CD4-positive, alpha-beta T cell treated with Interleukin-17A for 4 hours (primary cell): ENCODE data around the gene KCNQ1.

ENCODE experiments used
- DNase-seq: peaks from one replicate; pipeline ENCODE4 v3.0.0-alpha.2; 2020; ENCODE audit warnings: mixed read lengths

KCNQ1 gene

DNA sequence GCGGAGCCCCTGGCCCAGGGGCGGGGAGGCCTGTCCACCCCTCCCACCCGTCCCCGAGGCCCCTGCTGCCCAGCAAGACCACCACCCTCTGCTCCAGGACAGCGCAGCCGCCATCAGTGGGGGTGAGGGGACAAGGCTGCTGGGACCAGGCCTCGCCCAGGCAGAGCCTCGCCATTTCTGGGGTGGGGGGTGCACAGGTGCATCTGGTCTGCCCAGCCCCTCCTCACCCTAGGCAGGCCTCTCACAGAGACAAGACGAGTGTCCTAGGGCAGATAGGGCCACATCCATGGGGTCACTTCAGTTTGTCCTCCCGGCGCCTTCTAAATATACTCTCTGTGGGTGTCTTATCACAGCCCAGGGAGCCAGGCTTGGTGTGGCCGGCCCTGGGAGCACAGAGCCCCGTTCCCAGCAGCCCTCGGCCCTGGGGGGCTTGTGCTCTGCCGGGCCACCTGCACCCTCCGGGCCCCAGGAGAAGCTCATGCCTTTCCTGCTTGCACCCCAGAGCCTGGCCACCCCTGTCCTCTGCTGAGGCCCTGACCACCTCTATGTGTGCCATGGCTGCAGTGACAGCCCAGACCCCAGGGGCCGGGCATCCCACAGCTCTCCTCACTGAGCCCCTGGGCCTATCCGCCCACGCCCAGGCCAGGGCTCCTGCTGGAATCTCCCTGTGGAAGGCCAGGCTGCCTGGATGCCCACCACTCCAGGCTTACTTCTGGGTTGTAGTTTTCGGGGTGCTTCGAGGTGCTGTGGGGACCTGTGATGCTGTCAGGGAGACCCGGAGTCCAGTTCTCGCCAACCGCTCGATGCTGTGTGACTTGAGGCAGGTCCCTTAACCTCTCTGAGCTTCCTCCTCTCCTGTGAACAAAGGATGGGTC lies 70.8 kb downstream of the KCNQ1 start:
- DNase-seq, result no peak

DNA sequence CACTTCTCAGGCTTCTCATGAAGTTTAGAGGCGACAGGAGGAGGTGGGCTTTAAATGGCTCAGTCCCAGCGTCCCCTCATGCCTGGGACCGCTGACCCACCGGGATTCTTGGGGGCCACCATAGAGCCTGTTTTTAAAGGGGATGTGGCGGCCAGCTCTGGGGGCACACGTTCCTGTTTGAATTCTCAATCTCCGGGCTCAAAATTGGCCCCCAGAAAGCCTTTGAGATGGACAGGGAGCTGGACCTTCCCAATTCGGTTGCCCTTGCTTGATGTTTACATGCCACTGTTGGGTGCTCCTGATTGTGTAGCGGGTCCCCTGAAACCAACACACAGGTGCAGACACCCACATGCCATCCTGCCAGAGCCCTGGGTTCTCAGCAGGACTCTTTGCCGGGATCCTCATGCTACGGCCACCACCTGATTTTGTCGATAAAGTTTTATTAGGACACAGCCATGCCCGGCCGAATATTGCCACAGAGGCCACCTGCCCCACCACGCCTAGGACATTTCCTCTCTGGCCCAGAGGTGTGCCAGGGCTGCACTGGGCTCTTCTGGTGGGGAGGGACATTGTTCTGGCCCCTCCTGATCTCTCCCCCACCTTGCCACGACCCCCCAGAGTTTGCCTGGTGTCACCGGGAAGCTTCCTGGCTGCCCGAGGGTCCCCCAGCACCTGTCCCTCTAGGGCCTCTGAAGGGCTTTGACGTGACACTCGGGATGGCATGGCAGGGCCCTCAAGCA lies 71.6 kb downstream of the KCNQ1 start:
- no peak for DNase-seq

DNA sequence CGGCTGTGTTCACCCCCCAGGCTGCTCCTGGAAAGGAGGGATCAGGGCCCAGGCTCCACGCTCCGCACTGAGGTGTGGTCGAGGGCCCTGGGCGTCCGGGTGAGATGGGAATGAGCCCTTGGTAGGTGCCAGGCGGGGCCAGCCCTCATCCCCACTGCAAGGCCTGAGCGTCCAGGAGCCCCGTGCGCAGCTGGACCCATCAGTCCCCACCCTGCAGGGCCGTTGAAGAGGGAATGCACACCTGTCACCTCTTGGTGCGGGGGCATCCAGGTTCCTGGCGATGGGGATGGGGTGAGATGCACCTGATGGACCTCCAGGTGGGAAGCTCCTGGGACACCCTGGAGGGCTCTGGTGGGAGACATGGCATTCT lies 72.2 kb downstream of the KCNQ1 start:
- DNase-seq, result no peak

DNA sequence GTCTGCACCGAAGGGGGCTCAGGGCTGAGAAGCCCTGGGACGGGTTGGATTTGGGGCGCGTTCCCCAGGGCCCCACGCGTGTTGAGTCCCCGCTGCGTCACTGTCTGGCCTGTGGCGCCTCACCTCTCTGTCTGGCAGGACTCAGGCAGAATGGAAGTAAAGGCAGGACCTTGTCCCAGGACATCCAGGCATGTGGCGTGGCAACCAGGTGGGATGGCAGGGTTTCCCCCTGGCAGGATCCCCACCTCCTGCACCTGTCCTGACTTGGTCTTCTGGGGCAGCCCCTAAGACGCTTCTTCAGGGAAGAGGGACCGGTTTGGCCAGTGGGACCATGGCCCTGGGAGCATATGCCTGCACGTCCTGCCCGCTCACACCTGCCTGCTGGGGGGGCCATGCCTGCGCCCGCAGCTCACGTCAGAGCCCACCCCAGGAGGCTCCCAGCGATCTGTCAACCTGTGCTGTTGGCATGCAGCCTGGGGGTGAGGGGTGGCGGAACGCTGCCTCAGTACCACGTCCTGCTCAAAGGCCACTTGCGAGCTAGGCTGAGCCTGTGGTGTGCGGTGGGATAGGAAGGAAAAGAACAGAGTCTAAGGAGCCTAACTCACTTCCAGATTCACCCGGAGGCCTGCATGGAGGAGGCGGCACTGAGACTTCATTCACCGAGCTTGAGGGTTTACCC lies 72.7 kb downstream of the KCNQ1 start:
- no peak for DNase-seq

DNA sequence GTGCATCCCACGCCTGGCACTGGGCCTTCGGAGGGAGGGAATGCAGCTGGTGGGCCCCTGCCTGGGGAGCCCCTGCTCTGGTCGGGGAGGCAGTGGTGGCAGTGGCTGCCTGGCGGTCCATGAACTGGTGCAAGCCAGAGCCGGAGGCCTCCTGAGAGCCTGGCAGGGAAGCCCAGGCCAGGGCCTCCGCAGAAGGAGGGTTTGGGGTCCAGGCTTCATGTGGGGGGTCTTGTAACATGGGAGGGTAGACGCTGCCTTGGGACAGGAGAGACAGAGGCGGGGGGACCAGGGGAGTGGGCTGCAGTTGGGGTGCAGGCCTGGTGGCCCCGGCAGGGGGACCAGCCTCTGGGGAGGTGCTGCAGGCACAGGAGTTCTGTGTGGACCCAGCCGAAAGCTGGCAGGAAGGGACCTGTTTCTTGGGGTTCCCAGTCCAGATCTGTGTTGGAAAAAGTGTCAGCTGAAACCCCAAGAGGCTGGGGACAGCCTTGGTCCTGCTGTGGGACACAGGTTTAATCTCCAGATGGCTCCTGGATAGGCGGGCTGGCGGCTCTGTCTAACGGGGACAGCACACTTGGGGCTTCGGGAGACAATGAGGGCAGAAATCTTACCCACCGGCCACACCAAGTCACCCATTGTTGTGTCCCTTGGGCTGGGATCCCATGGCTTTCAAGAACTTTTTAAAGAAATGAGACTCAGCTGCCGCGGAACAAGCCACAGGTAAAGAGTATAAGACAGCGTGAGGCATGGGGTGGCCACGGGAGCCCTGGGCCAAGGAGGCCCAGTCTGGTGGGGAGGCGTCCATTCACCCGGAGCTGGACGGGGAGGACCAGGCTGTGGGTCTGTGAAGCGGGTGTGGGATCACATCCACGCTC lies 73.5 kb downstream of the KCNQ1 start:
- DNase-seq, result no peak

DNA sequence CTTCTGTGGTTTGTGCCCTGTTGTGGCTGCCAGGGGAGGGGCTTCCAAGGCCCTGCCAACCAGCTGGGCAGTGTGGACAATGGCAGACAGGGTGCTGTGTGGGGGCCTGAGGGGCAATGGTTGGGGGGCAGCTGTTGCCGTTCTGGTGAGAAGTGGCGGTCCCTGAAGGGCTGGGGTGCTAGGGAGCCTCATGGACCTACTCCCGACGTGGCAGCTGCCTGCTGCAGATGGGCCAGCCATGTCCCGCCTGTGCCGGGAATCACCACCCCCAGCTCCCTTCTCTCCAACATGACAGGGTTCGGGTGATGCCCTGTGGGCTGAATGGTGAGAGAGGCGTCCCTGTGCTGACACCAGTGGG lies 74.2 kb downstream of the KCNQ1 start:
- no peak for DNase-seq

DNA sequence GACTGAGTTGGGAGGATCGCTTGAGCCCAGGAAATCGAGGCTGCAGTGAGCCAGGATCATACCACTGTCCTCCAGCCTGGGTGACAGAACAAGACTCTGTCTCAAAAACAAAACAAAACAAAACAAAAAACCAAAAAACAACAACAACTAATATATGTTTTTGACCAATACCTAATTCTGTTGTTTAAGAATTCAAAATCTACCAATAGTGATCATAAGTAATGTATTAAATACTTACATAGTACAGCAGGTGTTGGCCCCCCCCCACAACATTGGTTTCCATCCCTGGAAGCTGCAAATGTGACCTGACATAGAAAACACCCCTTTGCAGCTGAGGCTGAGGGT lies 74.7 kb downstream of the KCNQ1 start:
- DNase-seq, result no peak

DNA sequence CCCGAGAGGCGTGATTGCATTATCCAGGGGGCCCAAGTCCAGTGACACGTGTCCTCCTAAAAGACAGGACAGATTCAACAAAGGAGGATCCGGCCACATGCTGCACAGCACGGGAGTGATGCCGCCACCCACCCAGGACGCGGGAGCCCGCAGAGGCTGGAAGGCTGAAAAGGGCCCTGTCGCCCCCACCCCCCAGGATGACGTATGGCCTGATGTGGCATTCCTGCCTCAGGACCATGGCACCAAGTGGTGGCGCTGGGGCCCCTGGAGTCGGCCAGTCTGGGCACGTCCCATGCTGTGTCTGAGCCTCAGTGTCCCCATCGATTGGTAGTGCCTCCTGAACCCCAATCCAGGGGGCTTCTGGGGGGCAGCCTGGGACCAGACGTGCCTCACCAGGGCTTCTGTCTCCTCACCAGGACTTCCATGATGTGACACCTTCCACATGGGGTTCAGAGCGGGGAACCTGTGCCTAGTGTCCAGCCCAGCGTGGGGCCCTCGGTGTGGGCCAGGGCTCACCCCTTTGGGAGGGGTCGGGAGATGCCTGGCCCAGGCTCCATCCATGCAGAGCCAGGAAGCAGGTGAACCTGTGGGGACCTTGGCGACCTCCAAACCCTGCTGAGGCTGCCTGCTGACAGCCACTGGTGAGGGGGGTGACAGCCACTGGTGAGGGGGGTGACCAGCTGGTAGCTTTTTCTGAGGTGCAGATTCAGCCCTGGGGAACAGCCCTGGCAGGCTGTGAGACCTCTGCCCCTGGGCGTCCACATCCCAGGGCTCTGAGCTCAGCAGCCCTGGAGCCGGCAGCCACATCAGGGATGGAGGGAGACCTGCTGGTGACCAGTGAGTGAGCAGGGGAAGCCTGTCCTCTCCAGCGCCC lies 75.3 kb downstream of the KCNQ1 start:
- no peak for DNase-seq

DNA sequence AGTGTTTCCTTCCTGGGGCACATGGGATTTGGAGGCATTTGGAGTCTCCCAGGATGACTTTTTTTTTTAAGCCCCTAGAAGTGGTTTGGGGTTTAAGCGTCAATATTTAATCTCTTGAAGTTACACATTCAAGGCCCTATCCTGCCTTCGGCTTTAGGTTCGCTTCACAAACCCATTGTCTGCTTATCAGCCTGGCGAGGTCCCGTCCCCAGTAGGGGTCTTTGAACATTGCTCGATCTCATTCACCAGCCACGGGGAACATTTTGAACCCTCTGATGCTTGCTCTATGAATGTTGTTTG lies 75.9 kb downstream of the KCNQ1 start:
- DNase-seq, result no peak

DNA sequence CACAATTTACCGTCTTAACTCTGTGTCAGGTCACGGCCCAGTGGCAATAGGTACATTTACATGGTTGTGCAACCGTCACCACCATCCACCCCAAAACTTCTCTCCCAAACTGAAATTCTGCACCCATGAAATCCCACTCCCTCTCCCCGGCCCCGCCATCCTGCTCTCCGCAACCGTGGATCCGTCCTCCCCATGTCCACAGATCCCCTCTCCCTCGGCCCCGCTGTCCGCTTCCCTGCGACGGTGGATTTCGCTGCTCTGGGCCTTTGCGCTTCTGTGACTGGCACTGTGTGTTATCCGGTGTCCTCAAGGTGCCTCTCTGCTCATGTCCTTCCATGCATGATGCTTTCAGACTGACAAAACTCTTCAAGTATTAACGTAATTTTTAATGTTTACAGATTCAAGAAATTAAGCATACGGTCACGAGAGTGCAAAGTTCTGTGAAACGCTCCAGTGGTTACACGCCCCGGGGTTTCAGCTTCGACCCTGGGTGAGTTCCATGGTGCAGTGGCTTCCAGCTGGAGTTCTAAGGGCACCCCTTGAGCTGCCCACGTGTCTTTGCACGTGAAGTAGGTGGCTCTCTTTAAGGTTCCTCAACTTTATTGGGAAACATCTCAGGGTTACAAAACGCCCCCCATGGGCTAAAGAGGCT lies 76.4 kb downstream of the KCNQ1 start:
- no peak for DNase-seq

DNA sequence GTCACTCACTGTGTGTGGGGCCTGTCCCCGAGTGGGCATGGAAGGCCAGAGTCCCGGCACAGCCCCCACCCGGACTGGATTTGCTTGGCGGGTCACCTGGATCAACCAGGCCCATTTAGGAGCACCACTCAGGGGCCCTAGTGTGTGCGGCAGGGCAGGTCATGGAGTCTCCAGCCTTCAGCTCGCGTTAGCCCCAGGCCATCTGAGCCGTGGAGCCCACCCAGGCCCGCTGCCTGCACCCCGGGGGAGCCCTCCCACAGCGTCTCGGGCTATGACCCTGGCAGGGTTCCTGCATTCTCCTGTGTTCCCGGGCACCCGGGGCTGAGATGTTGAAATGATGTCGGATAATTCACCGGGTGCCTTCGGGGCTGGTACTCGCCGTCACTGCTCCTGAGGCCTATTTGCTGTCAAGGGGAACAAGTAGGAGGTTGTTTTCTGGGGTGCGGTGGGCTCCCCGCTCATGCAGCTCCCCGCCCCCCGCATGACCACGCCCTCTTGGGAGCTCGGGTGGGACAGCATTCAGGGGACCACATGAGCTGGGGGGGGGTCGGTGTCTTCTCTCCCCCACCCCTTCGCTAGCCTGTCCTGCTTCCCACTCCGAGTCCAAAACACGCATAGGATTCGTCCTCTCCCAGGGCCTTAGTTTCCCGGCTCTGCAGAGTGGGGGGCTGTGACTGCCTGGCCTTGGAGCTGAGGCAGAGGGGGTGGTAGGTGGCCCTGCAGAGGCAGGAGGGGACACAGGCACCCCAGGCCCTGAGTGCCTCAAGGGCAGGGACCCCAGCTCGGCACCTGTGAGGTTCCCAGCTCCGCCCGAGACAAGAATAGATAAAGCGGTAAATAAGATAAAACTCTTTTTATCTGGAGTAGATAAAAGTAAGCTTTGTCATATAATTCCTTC lies 77.2 kb downstream of the KCNQ1 start:
- DNase-seq, result no peak

DNA sequence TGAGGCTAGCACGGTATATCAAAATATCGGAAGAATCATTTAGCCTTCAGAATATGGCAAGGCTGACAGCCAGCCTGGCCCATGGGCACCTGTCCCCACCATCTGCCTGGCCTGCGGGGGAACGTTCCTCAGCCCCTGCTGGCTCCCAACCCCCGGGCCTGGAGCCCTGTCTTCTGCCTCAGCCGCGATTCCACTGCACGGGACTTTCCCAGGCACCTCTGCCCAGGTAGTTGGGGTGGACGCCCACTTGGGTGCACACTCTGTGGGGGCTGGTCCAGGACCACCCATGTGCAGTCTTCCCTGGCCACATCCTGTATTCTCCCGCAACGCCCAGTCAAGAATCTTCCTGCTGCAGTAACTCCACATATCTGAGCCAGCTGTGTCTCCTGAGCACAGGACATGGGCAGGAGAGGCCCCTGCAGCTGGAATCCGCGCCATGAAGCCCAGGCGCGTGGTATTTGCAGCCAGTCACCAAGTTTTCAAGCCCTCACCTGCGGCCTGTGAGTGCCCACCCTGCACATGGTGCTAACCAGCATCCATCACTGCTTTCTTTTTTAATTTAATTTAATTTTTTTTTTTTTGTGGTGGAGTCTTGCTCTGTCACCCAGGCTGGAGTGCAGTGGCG lies 77.9 kb downstream of the KCNQ1 start:
- DNase-seq, result no peak

DNA sequence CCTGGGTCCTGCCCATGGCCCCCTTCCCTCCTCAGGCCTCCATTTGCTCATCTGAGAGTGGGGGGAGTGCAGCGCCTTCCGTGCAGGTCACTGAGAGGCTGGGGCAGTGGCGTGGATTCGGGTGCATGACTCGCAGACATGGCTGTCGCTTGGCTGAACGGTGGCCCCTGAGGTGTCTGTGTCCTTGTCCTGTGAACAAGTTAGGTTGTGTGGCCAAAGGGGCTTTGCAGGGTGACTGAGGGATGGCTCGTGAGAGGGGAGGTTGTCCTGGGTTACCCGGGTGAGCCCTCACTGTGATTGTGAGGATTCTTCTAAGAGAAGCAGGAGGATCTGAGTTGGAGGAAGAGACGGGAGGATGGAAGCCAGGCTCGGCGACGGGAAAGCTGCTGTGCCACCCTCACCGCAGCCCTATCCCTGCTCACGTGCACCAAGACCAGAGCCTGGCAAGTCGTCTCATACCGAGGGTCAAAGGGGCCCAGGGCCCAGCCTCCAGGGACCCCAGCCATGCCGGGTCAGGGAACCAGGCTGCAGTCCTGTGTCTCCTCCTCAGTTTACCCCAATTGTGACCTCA lies 79.1 kb downstream of the KCNQ1 start:
- DNase-seq, result no peak

DNA sequence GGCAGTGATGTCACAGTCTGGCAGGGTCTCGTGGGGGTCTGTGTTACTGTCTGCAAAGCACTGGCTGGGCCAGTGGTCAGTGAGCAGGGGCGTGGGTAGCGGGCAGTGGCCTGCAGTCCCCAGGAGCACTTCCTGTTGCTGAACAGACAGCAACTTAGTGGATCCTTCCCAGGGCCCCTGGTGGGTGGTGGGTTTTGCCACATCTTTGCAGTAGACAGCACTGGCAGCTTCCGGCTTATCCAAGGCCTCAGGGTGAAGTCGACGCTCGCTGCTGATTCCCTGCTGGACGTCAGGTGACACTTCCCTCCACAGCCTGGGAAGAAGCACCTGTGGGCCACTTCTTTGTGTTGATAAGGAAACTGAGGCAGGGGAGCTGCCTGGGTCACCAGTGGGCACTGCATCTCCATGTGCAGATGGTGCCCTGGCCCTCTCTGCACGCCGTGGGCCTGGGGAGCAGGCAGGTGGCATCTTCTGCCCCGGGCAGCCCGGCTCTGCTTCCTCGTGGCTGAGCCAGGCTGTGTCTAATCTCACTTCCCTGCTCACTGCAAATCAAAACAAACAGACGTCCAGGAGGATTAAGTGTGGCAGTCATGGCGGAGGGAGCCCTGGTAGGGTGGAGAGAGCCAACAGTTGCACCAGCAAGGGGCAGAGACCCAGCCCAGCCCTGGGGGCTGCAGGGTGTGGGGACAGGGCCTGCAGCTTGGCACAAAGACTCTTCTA lies 79.8 kb downstream of the KCNQ1 start:
- no peak for DNase-seq

DNA sequence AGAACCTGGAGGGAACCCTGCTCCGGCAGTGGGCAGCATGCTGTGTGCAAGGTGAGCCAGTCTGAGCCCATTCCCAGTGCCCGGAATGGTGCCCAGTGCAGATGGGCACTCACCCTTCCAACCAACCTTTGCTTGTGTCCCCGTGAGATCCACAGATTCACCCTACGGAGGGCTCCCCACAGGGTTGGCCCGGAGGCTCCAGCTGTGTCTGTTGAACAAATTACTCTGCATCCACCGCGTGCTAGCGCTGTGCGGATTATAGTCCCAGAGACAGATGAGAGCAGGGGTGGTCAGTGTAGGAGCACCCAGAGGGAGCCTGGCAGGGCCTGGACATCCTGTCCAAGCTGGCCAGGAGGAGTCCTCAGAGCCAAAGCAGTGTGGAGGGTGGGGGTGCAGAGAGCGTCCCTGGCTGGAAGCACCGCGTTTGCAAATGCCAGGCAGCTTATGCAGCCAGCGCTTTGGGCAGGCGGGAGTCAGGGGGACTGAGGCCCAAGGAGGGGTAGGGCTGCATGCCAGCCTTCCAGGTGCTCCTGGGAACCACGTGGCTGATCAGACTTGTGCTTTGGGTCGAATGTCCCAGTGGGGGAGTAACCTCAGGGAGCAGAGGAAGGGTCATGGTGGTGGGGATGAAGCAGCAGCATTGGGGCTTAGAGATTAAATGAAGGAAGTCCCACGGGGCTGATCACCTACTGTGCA lies 80.5 kb downstream of the KCNQ1 start:
- DNase-seq, result no peak

DNA sequence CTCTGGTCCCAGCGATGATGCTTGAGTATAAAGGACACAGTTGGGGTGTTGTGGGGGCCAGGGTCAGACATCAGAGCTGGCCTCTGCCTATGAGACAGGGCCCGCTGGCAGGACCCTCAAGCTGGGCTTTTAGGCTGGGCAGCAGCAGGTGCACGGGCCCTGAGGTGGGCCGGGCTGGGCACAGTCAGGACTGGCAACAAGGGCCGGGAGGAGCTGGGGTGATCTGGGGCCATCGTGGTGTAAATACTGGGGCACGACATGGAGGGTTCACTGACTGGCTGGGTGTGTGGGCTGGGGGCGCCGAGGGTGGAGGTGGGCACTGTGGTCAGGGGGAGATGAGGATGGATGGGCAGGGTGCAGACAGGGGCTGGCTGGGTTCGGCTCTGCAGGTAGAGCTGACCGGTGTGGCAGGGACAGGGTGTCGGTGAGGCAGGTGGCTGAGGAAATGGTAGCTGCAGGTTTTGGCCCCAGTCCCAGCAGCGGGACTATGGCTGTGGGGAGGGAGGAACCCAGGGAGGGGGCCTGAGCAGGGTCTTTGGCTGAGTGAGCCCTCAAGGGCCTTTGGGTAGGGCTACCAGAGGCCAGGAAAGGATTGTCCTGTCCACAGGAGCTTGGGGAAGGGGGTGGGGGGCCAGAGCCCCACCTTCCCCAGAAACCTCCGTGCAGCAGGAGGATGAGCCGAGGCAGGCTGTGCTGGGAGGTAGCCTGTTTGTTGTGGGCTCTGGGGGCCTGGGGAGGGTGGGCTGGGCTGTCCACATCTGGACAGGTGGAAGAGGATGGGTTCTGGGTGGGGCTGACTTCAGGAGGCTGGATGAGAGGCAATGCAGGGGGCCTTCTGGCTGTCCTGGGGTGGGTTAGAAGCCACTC lies 81.4 kb downstream of the KCNQ1 start:
- no peak for DNase-seq

DNA sequence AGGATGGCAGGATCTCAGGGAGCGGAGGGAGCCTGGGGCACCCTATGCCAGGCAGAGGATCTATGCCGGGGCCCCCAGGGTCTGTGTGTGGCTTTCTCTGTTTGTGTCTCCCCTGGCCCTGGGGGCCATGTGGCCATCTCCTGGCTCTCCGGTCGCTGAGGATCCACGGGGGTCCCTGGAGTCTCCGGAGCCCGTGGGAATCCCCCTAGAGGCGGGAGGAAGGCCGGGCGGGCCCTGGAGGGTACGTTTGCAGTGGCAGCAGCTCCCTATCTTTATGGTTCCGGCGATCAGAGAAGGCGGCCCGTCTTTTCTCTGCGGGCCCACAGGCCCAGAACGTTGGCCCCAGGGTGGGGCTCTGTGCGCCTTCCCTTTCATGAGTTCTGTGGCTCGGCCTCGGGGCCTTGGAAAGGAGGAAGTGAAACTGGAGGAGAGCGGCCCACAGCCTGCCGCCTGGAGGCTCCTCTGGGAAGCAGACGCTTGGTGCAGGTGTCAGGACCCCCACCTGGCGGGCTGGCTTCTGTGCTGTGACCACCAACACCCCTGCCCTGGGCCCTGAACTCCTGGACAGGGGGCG lies 82.1 kb downstream of the KCNQ1 start:
- peak; percentile 27 for DNase-seq
